ENCODE results near the gene SP7.

Gene SP7

GRCh38 chr12:53330671-53331070 is 5.5 kb downstream of the SP7 start:
- Histone ChIP-seq H3K4me3 (ENCODE audit: low read length) (no peak overlapping the region), H3K9me3 (ENCODE audit: insufficient read depth, low read depth, low read length) (no peaks in the 10 kb centered on the region), H3K9ac (ENCODE audit: low read depth, low read length) (no peak overlapping the region), H3K27ac (ENCODE audit: low read length) (no peak overlapping the region), H3K36me3 (ENCODE audit: insufficient read depth, low read depth, low read length) (no peaks in the 10 kb centered on the region), H3K4me1 (ENCODE audit: insufficient read depth, low read length) (no peaks in the 10 kb centered on the region; the same call in 1 of the 2 replicates), H3K27me3 (ENCODE audit: insufficient read depth, low read length) (peaks cover 43% of the 10 kb centered on the region)

- Histone ChIP-seq H3K27ac (ENCODE audit: low read length) (no peak overlapping the region), H3K4me3 (ENCODE audit: low read length) (no peak overlapping the region), H3K9me3 (ENCODE audit: insufficient read depth, low read depth, low read length) (no peaks in the 10 kb centered on the region), H3K4me1 (ENCODE audit: insufficient read depth, low read length) (peaks cover 6% of the 10 kb centered on the region; the same call in 1 of the 2 replicates), H3K9ac (ENCODE audit: low read depth, low read length) (no peak overlapping the region), H3K27me3 (ENCODE audit: insufficient read depth, low read length) (peaks cover 66% of the 10 kb centered on the region), H3K36me3 (ENCODE audit: insufficient read depth, low read depth, low read length) (no peaks in the 10 kb centered on the region)
Observed at GRCh38 chr12:53328043-53328435, 8.1 kb downstream of the SP7 start.

- Histone ChIP-seq H3K9me3 (ENCODE audit: insufficient read depth, low read depth, low read length) (no peaks in the 10 kb centered on the region), H3K27ac (ENCODE audit: low read length) (no peak overlapping the region), H3K27me3 (ENCODE audit: insufficient read depth, low read length) (peaks cover 72% of the 10 kb centered on the region)
Observed at GRCh38 chr12:53327435-53328042, 8.6 kb downstream of the SP7 start.

GRCh38 chr12:53326460-53327185 is 9.5 kb downstream of the SP7 start:
- Histone ChIP-seq H3K4me3 (ENCODE audit: low read length) (0 out of 2 replicates have a peak overlapping the region, but pooled peaks have one; percentile 61), H3K27ac (ENCODE audit: low read length) (no peak overlapping the region), H3K36me3 (ENCODE audit: insufficient read depth, low read depth, low read length) (no peaks in the 10 kb centered on the region), H3K4me1 (ENCODE audit: insufficient read depth, low read length) (peaks cover 6% of the 10 kb centered on the region; the same call in 1 of the 2 replicates), H3K9ac (ENCODE audit: low read depth, low read length) (no peak overlapping the region), H3K27me3 (ENCODE audit: insufficient read depth, low read length) (peaks cover 72% of the 10 kb centered on the region), H3K9me3 (ENCODE audit: insufficient read depth, low read depth, low read length) (no peaks in the 10 kb centered on the region)

More at GRCh38 chr12:53327435-53328042, 8.6 kb downstream of the SP7 start:
- Histone ChIP-seq H3K36me3 (ENCODE audit: insufficient read depth, low read depth, low read length) (no peaks in the 10 kb centered on the region), H3K9ac (ENCODE audit: low read depth, low read length) (no peak overlapping the region), H3K4me3 (ENCODE audit: low read length) (no peak overlapping the region), H3K4me1 (ENCODE audit: insufficient read depth, low read length) (peaks cover 6% of the 10 kb centered on the region; the same call in 1 of the 2 replicates)

- peak overlapping the region; percentile 61 for H3K4me3 ChIP-seq (ENCODE audit: low read length)
- peak overlapping the region; percentile 59; the same call in 1 of the 2 replicates for H3K9ac ChIP-seq (ENCODE audit: low read depth, low read length)
- peaks cover 9% of the 10 kb centered on the region for H3K4me1 ChIP-seq (ENCODE audit: insufficient read depth, low read length)
- no peaks in the 10 kb centered on the region for H3K9me3 ChIP-seq (ENCODE audit: insufficient read depth, low read depth, low read length)
- H3K36me3 ChIP-seq (ENCODE audit: insufficient read depth, low read depth, low read length), result no peaks in the 10 kb centered on the region
- peaks cover 70% of the 10 kb centered on the region for H3K27me3 ChIP-seq (ENCODE audit: insufficient read depth, low read length)
- H3K27ac ChIP-seq (ENCODE audit: low read length), result no peak overlapping the region
Observed at GRCh38 chr12:53325511-53326061, 10.6 kb downstream of the SP7 start.

- H3K4me3 ChIP-seq (ENCODE audit: low read length), result peak overlapping the region; percentile 61
- H3K36me3 ChIP-seq (ENCODE audit: insufficient read depth, low read depth, low read length), result peaks cover 3% of the 10 kb centered on the region; the same call in 1 of the 2 replicates
- H3K9ac ChIP-seq (ENCODE audit: low read depth, low read length), result peak overlapping the region; percentile 59; the same call in 1 of the 2 replicates
- H3K4me1 ChIP-seq (ENCODE audit: insufficient read depth, low read length), result peaks cover 9% of the 10 kb centered on the region
- no peak overlapping the region for H3K27ac ChIP-seq (ENCODE audit: low read length)
- H3K27me3 ChIP-seq (ENCODE audit: insufficient read depth, low read length), result peaks cover 70% of the 10 kb centered on the region
- H3K9me3 ChIP-seq (ENCODE audit: insufficient read depth, low read depth, low read length), result no peaks in the 10 kb centered on the region
Observed at GRCh38 chr12:53324779-53325510, 11.2 kb downstream of the SP7 start.

- peaks cover 6% of the 10 kb centered on the region for H3K36me3 ChIP-seq (ENCODE audit: insufficient read depth, low read depth, low read length)
- no peaks in the 10 kb centered on the region for H3K9me3 ChIP-seq (ENCODE audit: insufficient read depth, low read depth, low read length)
- H3K27ac ChIP-seq (ENCODE audit: low read length), result no peak overlapping the region
- H3K4me3 ChIP-seq (ENCODE audit: low read length), result peak overlapping the region; percentile 61
- peaks cover 9% of the 10 kb centered on the region for H3K4me1 ChIP-seq (ENCODE audit: insufficient read depth, low read length)
- peak overlapping the region; percentile 1; the same call in 1 of the 2 replicates for H3K9ac ChIP-seq (ENCODE audit: low read depth, low read length)
- peaks cover 67% of the 10 kb centered on the region for H3K27me3 ChIP-seq (ENCODE audit: insufficient read depth, low read length)
Observed at GRCh38 chr12:53324113-53324778, 11.9 kb downstream of the SP7 start.

- H3K9me3 ChIP-seq (ENCODE audit: insufficient read depth, low read depth, low read length), result no peaks in the 10 kb centered on the region
- peaks cover 9% of the 10 kb centered on the region for H3K4me1 ChIP-seq (ENCODE audit: insufficient read depth, low read length)
- peaks cover 27% of the 10 kb centered on the region for H3K36me3 ChIP-seq (ENCODE audit: insufficient read depth, low read depth, low read length)
- no peak overlapping the region for H3K27ac ChIP-seq (ENCODE audit: low read length)
- peaks cover 30% of the 10 kb centered on the region for H3K27me3 ChIP-seq (ENCODE audit: insufficient read depth, low read length)
- H3K4me3 ChIP-seq (ENCODE audit: low read length), result peak overlapping the region; percentile 94
- peak overlapping the region; percentile 95 for H3K9ac ChIP-seq (ENCODE audit: low read depth, low read length)
Observed at GRCh38 chr12:53320352-53321195, 15.6 kb downstream of the SP7 start.

- H3K27me3 ChIP-seq (ENCODE audit: insufficient read depth, low read length), result no peaks in the 10 kb centered on the region
- H3K9ac ChIP-seq (ENCODE audit: low read depth, low read length), result no peak overlapping the region
- H3K36me3 ChIP-seq (ENCODE audit: insufficient read depth, low read depth, low read length), result peaks cover 53% of the 10 kb centered on the region
- H3K4me1 ChIP-seq (ENCODE audit: insufficient read depth, low read length), result no peaks in the 10 kb centered on the region
- H3K9me3 ChIP-seq (ENCODE audit: insufficient read depth, low read depth, low read length), result no peaks in the 10 kb centered on the region
- no peak overlapping the region for H3K4me3 ChIP-seq (ENCODE audit: low read length)
- no peak overlapping the region for H3K27ac ChIP-seq (ENCODE audit: low read length)
Observed at GRCh38 chr12:53313996-53314395, 22.2 kb downstream of the SP7 start.

GRCh38 chr12:53308276-53308675 is 27.9 kb downstream of the SP7 start:
- Histone ChIP-seq H3K27me3 (ENCODE audit: insufficient read depth, low read length) (no peaks in the 10 kb centered on the region), H3K9me3 (ENCODE audit: insufficient read depth, low read depth, low read length) (no peaks in the 10 kb centered on the region), H3K4me1 (ENCODE audit: insufficient read depth, low read length) (no peaks in the 10 kb centered on the region), H3K36me3 (ENCODE audit: insufficient read depth, low read depth, low read length) (peaks cover 60% of the 10 kb centered on the region), H3K9ac (ENCODE audit: low read depth, low read length) (no peak overlapping the region), H3K4me3 (ENCODE audit: low read length) (no peak overlapping the region), H3K27ac (ENCODE audit: low read length) (no peak overlapping the region)

All from iPS-20b (cell line).